ENCODE results near the gene KLHL33.

Gene KLHL33

DNA sequence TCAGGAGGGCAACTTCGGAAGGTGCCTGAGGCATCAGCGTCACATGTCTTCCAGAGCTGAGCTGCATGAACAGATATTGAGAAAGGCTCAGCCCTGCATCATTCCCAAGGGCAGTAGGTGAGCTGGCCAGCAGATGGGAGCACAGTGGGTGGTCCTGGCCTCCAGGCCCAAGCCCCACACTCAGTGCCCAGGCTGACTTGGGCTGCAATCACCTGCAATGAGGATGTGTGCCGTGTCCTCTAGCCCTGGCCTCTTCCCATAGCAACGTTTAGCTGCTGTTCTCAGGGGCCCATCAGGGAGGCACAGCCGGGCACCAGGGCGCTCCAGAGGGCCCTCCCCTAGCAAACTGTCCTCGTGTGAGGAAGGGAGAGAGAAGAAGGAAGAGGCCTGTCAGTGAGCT, 54.6 kb downstream of the KLHL33 start:
- Histone ChIP-seq H3K36me3 (ENCODE audit: insufficient read depth, insufficient read length, low read length) (peaks cover 91% of the 10 kb centered on the region), H3K9me3 (ENCODE audit: insufficient read depth, low read length) (no peaks in the 10 kb centered on the region), H3K4me1 (ENCODE audit: insufficient read depth, insufficient read length) (peaks cover 3% of the 10 kb centered on the region), H3K4me3 (ENCODE audit: insufficient read length, low read depth) (no peak overlapping the region), H3K27me3 (ENCODE audit: insufficient read depth, insufficient read length) (no peaks in the 10 kb centered on the region), H3K9ac (ENCODE audit: insufficient read length, low read depth) (no peak overlapping the region)
- DNase-seq (ENCODE audit: low read depth, low spot score): no peak
- TF ChIP-seq ZNF274 (IDR thresholded peaks at IDR 0.05; ENCODE audit: low read depth, low read length) (no peak), YY1 (IDR thresholded peaks at IDR 0.05; ENCODE audit: insufficient read depth, insufficient read length) (no peak), SUZ12 (IDR thresholded peaks at IDR 0.05; ENCODE audit: extremely low read depth, insufficient read depth, insufficient read length) (no peak)

GRCh38 chr14:20380681-20381080, 55.3 kb downstream of the KLHL33 start:
- H3K27me3 ChIP-seq (ENCODE audit: insufficient read depth, insufficient read length): no peaks in the 10 kb centered on the region
- H3K4me3 ChIP-seq (ENCODE audit: insufficient read length, low read depth): no peak overlapping the region
- H3K4me1 ChIP-seq (ENCODE audit: insufficient read depth, insufficient read length): peaks cover 3% of the 10 kb centered on the region
- no peak for TF ChIP-seq SUZ12 (IDR thresholded peaks at IDR 0.05; ENCODE audit: extremely low read depth, insufficient read depth, insufficient read length)
- no peak overlapping the region for H3K9ac ChIP-seq (ENCODE audit: insufficient read length, low read depth)
- no peak for DNase-seq (ENCODE audit: low read depth, low spot score)
- no peaks in the 10 kb centered on the region for H3K9me3 ChIP-seq (ENCODE audit: insufficient read depth, low read length)
- peaks cover 91% of the 10 kb centered on the region for H3K36me3 ChIP-seq (ENCODE audit: insufficient read depth, insufficient read length, low read length)

DNA sequence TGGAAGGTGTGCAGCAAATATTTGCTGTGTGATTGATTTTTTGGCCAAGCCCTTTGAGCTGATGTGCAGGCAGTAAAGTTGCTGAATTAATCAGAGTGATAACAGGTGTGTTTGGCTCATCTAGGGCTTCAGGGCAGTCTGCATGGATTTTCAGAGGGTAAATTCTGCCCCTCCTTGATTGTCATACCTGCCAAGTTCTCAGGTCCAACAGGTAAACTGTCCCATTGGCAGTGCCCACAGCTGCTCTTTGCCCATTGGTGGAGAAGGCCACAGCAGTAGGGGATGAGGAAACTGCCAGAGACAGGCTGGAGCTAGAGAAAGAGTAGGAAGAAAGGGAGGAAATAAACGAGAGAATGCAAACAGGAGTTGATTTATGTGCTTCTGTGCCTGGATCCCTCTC, 56.2 kb downstream of the KLHL33 start:
- Histone ChIP-seq H3K9me3 (ENCODE audit: insufficient read depth, low read length) (no peaks in the 10 kb centered on the region), H3K36me3 (ENCODE audit: insufficient read depth, insufficient read length, low read length) (peaks cover 88% of the 10 kb centered on the region), H3K27me3 (ENCODE audit: insufficient read depth, insufficient read length) (no peaks in the 10 kb centered on the region), H3K4me3 (ENCODE audit: insufficient read length, low read depth) (no peak overlapping the region), H3K4me1 (ENCODE audit: insufficient read depth, insufficient read length) (peaks cover 3% of the 10 kb centered on the region), H3K9ac (ENCODE audit: insufficient read length, low read depth) (no peak overlapping the region)
- TF ChIP-seq SUZ12 (IDR thresholded peaks at IDR 0.05; ENCODE audit: extremely low read depth, insufficient read depth, insufficient read length) (no peak), ZNF274 (IDR thresholded peaks at IDR 0.05; ENCODE audit: low read depth, low read length) (no peak), YY1 (IDR thresholded peaks at IDR 0.05; ENCODE audit: insufficient read depth, insufficient read length) (no peak)
- DNase-seq (ENCODE audit: low read depth, low spot score): no peak

GRCh38 chr14:20377171-20377570, 58.8 kb downstream of the KLHL33 start:
- no peaks in the 10 kb centered on the region for H3K9me3 ChIP-seq (ENCODE audit: insufficient read depth, low read length)
- no peak for TF ChIP-seq SUZ12 (IDR thresholded peaks at IDR 0.05; ENCODE audit: extremely low read depth, insufficient read depth, insufficient read length)
- TF ChIP-seq ZNF274 (IDR thresholded peaks at IDR 0.05; ENCODE audit: low read depth, low read length): no peak
- TF ChIP-seq YY1 (IDR thresholded peaks at IDR 0.05; ENCODE audit: insufficient read depth, insufficient read length): no peak
- H3K27me3 ChIP-seq (ENCODE audit: insufficient read depth, insufficient read length): no peaks in the 10 kb centered on the region
- H3K4me3 ChIP-seq (ENCODE audit: insufficient read length, low read depth): no peak overlapping the region
- no peak overlapping the region for H3K9ac ChIP-seq (ENCODE audit: insufficient read length, low read depth)
- peaks cover 86% of the 10 kb centered on the region for H3K36me3 ChIP-seq (ENCODE audit: insufficient read depth, insufficient read length, low read length)
- H3K4me1 ChIP-seq (ENCODE audit: insufficient read depth, insufficient read length): peaks cover 3% of the 10 kb centered on the region
- DNase-seq (ENCODE audit: low read depth, low spot score): no peak

- Histone ChIP-seq H3K36me3 (ENCODE audit: insufficient read depth, insufficient read length, low read length) (peaks cover 85% of the 10 kb centered on the region), H3K4me3 (ENCODE audit: insufficient read length, low read depth) (no peak overlapping the region), H3K9me3 (ENCODE audit: insufficient read depth, low read length) (no peaks in the 10 kb centered on the region), H3K4me1 (ENCODE audit: insufficient read depth, insufficient read length) (no peaks in the 10 kb centered on the region), H3K9ac (ENCODE audit: insufficient read length, low read depth) (no peak overlapping the region), H3K27me3 (ENCODE audit: insufficient read depth, insufficient read length) (no peaks in the 10 kb centered on the region)
- TF ChIP-seq ZNF274 (IDR thresholded peaks at IDR 0.05; ENCODE audit: low read depth, low read length) (no peak), YY1 (IDR thresholded peaks at IDR 0.05; ENCODE audit: insufficient read depth, insufficient read length) (no peak), SUZ12 (IDR thresholded peaks at IDR 0.05; ENCODE audit: extremely low read depth, insufficient read depth, insufficient read length) (no peak)
- no peak for DNase-seq (ENCODE audit: low read depth, low spot score)
These were observed 59.8 kb downstream of the KLHL33 start for GRCh38 chr14:20376071-20376588.
